ENCODE data around the gene PBX3. TPM values are rescaled to one million over a fixed set of nuclear protein-coding genes. Genes with fewer than 3 reads are reported as not detected.

PBX3 gene
- total RNA-seq, 4 donors from 2014 or later = 18.0 to 33.5 (median 24.2) TPM

DNA sequence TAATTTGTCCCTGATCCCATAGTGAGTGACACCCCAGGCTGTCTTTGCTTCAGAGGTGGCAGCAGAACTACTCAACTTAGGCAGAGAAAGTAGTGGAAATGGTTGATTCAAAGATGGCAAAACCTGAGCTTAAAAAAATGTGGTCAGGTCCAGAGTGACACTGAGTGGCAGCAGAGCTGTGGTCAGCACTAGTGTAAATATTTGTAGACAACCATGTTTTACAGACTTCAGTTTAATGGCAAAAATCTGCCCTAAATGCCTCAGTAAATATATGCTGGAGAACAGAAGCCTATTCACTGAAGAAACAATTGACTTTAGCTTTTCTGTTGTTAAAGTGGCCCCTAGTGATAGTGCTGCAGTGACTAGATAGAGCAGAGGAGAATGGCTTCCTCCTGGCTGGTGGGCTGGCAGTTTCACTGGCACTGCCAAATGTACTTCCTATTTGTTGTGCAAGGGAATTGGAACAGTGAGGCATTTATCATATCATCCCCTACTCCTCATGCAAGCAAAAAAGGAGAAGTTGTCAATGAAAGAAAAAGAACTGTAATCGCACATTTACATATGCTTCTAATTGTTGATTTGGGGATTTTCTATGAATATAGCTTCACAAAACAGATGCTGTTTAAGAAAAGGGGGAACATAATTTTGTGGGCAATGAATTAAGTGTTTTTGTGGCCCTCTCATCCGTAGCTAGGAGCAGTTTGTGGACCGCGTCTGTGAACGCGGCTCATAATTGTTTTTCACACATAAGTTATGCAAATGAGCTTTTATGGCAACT lies 12.0 kb downstream of the PBX3 start:
- H3K27me3 ChIP-seq = no peaks in the 10 kb centered on the region
- DNase-seq (ENCODE audit: low spot score in 2 of 2) = no peak
- peaks cover 0 to 72% (median 18%) of the 10 kb centered on the region in 4 donors for H3K4me1 ChIP-seq
- no peak for TF ChIP-seq POLR2A (IDR thresholded peaks at IDR 0.05)
- peak in 1 of 2 donors; percentile 23 for TF ChIP-seq EP300 (IDR thresholded peaks at IDR 0.05)
- peak overlapping the region; percentile 9 to 37 (median 22) for H3K4me3 ChIP-seq
- H3K36me3 ChIP-seq = no peaks in the 10 kb centered on the region
- peak overlapping the region in 2 of 4 donors; percentile 12 to 16 for H3K27ac ChIP-seq
- 31 to 46% methylated on average over 6 of the region's 6 CpGs for WGBS, 2 donors
- H3K9me3 ChIP-seq = no peaks in the 10 kb centered on the region

DNA sequence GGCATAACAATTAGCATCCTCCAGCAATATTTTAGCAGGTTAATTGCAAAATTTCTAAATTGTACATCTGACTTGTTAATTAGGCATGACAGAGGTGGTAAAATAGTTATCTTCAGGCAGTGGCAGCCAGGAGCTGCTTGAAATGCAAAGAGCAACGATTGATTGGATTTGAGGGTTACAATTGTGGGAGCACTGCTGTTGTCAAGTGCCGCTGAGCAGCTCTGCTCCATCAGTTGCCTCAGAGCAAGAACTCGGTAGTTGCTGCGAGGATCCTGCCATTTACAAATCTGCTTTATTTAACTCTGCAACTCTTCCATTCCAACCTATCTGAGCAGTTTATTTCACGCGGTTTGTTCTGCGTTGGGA lies 12.6 kb downstream of the PBX3 start:
- 31 to 40% methylated on average over 7 of the region's 7 CpGs for WGBS, 2 donors
- TF ChIP-seq, protein P1, sequence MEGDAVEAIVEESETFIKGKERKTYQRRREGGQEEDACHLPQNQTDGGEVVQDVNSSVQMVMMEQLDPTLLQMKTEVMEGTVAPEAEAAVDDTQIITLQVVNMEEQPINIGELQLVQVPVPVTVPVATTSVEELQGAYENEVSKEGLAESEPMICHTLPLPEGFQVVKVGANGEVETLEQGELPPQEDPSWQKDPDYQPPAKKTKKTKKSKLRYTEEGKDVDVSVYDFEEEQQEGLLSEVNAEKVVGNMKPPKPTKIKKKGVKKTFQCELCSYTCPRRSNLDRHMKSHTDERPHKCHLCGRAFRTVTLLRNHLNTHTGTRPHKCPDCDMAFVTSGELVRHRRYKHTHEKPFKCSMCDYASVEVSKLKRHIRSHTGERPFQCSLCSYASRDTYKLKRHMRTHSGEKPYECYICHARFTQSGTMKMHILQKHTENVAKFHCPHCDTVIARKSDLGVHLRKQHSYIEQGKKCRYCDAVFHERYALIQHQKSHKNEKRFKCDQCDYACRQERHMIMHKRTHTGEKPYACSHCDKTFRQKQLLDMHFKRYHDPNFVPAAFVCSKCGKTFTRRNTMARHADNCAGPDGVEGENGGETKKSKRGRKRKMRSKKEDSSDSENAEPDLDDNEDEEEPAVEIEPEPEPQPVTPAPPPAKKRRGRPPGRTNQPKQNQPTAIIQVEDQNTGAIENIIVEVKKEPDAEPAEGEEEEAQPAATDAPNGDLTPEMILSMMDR (IDR thresholded peaks at IDR 0.05) = no peak
- no peak for TF ChIP-seq EP300 (IDR thresholded peaks at IDR 0.05)
- no peak for TF ChIP-seq POLR2A (IDR thresholded peaks at IDR 0.05)
- H3K9me3 ChIP-seq = no peaks in the 10 kb centered on the region
- H3K36me3 ChIP-seq = no peaks in the 10 kb centered on the region
- H3K27me3 ChIP-seq = no peaks in the 10 kb centered on the region
- H3K4me1 ChIP-seq = peaks cover 0 to 73% (median 18%) of the 10 kb centered on the region in 4 donors
- H3K27ac ChIP-seq = peak overlapping the region in 2 of 4 donors; percentile 12 to 16
- H3K4me3 ChIP-seq = peak overlapping the region; percentile 9 to 37 (median 22)
- no peak for DNase-seq (ENCODE audit: low spot score in 2 of 2)

DNA sequence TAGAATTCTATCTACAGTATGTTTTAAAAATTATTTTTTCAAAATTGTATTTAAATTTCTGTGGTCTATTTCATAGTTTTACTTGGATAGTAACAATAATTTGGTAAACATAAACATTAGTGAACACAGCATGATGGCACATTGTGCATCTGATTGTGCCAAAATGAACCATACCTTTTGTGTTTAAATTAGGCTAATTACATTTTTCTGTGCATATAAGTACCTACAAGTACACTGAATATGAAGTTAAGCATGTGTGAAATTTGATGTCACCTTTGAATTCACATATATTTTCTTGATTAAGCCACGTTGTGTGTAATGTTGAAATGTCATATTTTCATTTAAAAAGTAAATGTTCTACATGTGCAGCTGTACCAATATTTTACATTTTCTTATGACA lies 13.4 kb downstream of the PBX3 start:
- Histone ChIP-seq H3K4me1 (peaks cover 0 to 70% (median 18%) of the 10 kb centered on the region in 4 donors), H3K9me3 (no peaks in the 10 kb centered on the region), H3K36me3 (no peaks in the 10 kb centered on the region), H3K27ac (no peak overlapping the region), H3K4me3 (no peak overlapping the region), H3K27me3 (no peaks in the 10 kb centered on the region)
- no peak for DNase-seq (ENCODE audit: low spot score in 2 of 2)
- 94 to 97% methylated on average over 1 of the region's 1 CpG for WGBS, 2 donors
- no peak for TF ChIP-seq EP300 (IDR thresholded peaks at IDR 0.05)

DNA sequence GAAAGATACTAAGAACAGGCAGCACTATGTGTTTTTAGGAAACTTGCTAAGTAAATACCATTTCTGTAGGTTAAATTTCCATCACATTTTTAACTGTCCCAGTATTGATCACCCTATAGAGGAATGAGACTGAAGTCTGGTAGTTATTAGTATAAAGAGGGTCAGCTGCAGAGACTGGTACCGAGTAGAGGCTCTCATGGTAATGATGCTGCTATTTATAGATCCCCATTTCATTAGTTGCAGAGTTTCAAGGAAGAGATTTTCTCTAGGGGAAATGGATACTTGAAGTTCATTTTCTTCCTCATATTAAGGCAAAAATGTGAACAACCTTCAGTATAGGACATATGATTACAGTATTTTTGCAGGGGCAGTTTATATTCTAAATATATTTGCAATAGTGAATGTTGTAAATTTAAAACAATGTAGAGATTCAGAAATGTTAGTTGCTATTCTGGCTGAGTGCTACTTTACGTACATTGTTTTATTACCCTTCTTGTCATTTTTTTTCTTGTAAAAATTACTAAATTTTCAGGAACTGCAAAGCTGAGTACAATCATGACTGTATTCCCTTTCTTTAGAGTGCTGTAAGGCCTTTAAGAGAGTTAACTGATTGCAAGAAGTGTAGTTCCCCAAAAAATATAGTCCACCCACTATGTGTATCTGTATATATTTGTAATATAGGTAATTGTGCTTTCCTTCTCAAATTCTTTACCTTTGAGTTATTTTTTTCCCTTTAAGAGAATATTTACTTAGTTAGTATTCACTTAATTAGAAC lies 14.7 kb downstream of the PBX3 start:
- no peaks in the 10 kb centered on the region for H3K9me3 ChIP-seq
- no peak overlapping the region for H3K4me3 ChIP-seq
- 44 to 50% methylated on average over 2 of the region's 2 CpGs for WGBS, 2 donors
- DNase-seq (ENCODE audit: low spot score in 2 of 2) = no peak
- H3K27me3 ChIP-seq = no peaks in the 10 kb centered on the region
- TF ChIP-seq POLR2A (IDR thresholded peaks at IDR 0.05) (no peak), EP300 (IDR thresholded peaks at IDR 0.05) (no peak)
- TF ChIP-seq, protein P1 (IDR thresholded peaks at IDR 0.05) = no peak
- no peak overlapping the region for H3K27ac ChIP-seq
- H3K36me3 ChIP-seq = no peaks in the 10 kb centered on the region
- peaks cover 0 to 62% (median 18%) of the 10 kb centered on the region in 4 donors for H3K4me1 ChIP-seq

DNA sequence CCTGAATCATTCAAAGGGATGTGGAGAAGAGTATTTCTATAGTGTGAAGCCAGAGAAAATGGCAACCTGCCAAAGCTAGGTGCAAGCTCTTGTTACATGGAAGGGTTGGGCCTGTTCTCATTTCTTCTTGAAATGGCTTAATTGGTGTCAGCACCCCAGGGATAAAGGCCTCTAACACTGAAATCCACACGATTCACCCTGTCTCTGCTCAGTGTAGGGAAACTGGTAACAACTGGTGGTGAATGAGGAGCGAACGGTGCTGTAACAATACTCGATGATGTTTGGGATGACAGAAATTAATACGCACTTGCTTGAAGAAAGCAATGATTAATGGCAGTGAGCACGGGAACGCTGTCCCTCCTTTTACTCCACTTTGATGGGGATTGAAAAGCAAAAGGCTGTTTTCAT lies 16.2 kb downstream of the PBX3 start:
- Histone ChIP-seq H3K4me3 (no peak overlapping the region), H3K4me1 (peaks cover 0 to 57% (median 18%) of the 10 kb centered on the region in 4 donors), H3K27me3 (no peaks in the 10 kb centered on the region), H3K9me3 (no peaks in the 10 kb centered on the region), H3K27ac (no peak overlapping the region), H3K36me3 (no peaks in the 10 kb centered on the region)
- no peak for TF ChIP-seq EP300 (IDR thresholded peaks at IDR 0.05)
- no peak for TF ChIP-seq POLR2A (IDR thresholded peaks at IDR 0.05)
- TF ChIP-seq, protein P1 (IDR thresholded peaks at IDR 0.05) = no peak
- DNase-seq (ENCODE audit: low spot score in 2 of 2) = no peak
- WGBS, 2 donors = 41 to 53% methylated on average over 7 of the region's 7 CpGs

DNA sequence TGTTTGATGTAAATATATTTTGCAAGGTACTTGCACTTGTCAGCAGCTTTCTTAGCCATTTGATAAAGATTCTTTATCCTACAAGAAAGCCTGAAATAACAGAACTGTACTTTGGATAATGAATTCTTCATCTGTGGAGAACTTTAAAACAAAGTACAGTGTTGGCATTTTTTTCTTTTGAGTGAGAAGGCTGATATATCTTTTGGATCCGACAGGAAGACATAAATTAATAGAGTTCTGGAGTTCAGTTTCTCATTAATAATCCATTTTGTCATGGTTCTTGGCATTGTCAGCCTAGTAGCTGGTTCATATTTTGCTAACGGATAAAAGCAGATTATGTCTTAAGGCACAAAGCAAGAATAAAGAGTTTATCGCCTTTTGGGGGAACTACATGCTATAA lies 17.0 kb downstream of the PBX3 start:
- no peak for DNase-seq (ENCODE audit: low spot score in 2 of 2)
- Histone ChIP-seq H3K36me3 (no peaks in the 10 kb centered on the region), H3K9me3 (no peaks in the 10 kb centered on the region), H3K4me3 (no peak overlapping the region), H3K4me1 (peaks cover 0 to 49% (median 16%) of the 10 kb centered on the region in 4 donors), H3K27ac (no peak overlapping the region), H3K27me3 (no peaks in the 10 kb centered on the region)
- TF ChIP-seq POLR2A (IDR thresholded peaks at IDR 0.05) = no peak
- 63 to 70% methylated on average over 3 of the region's 3 CpGs for WGBS, 2 donors
